Common myeloid progenitor, CD34-positive (primary cell): Measurements from ENCODE around the gene ATG4C.
"Not testable (repeated sequence)": the region's sequence is repeated elsewhere in the genome, so short reads cannot be mapped to it uniquely, and the experiment has no call there.

Source experiments
- CTCF ChIA-PET: fragments of 350-600 bp; sonication (Branson Sonifier 250); formaldehyde crosslinking; loops from one replicate; lab custom pipeline; 2021; ENCODE audit warnings: antibody characterized with exemption; lab: Charles Lee
- POLR2A ChIA-PET: fragments of 350-600 bp; sonication (Branson Sonifier 250); formaldehyde crosslinking; loops from one replicate; lab custom pipeline; 2021; ENCODE audit warnings: antibody characterized with exemption; lab: Charles Lee
- DNase-seq, 3 donors: peaks; one replicate each; pipeline versions ENCODE4 v3.0.0 to v3.0.0-alpha.2; 2013
- H3K27ac ChIP-seq, 2 experiments: 1 replicate in 1 of 2; 2 replicates in 1 of 2; pipeline ENCODE4 v1.7.0; 2013; ENCODE audit warnings: inconsistent platforms in 2 of 2, low read length in 2 of 2, mild to moderate bottlenecking in 2 of 2, low read depth in 1 of 2, moderate library complexity in 1 of 2; ENCODE audit not compliant: severe bottlenecking in 2 of 2, insufficient read depth in 1 of 2, poor library complexity in 1 of 2
- H3K27me3 ChIP-seq, 5 experiments: replicated peaks in 2 of 5; 1 replicate in 3 of 5; 2 replicates in 2 of 5; pipeline versions ENCODE4 v1.6.1 to v1.7.0; 2013; ENCODE audit warnings: low read length in 4 of 5, mild to moderate bottlenecking in 2 of 5, moderate library complexity in 2 of 5, inconsistent platforms in 1 of 5; ENCODE audit not compliant: insufficient read depth in 5 of 5, control insufficient read depth in 4 of 5
- H3K36me3 ChIP-seq, 4 experiments: 1 replicate in 2 of 4; 2 replicates in 2 of 4; pipeline versions ENCODE4 v1.6.1 to v1.7.0; 2013; ENCODE audit warnings: low read length in 3 of 4, control low read depth in 1 of 4, mild to moderate bottlenecking in 1 of 4; ENCODE audit not compliant: control insufficient read depth in 4 of 4, insufficient read depth in 4 of 4
- H3K4me1 ChIP-seq, 4 experiments: 1 replicate in 3 of 4; 2 replicates in 1 of 4; pipeline versions ENCODE4 v1.6.1 to v1.7.1; 2013; ENCODE audit warnings: low read length in 3 of 4, mild to moderate bottlenecking in 3 of 4, control low read depth in 1 of 4, inconsistent platforms in 1 of 4, moderate library complexity in 1 of 4; ENCODE audit not compliant: control insufficient read depth in 4 of 4, insufficient read depth in 4 of 4; ENCODE audit errors: control extremely low read depth in 1 of 4
- H3K4me3 ChIP-seq, 7 experiments: 1 replicate in 4 of 7; 2 replicates in 3 of 7; pipeline versions ENCODE4 v1.5.1 to v1.7.0; 2013; ENCODE audit warnings: mild to moderate bottlenecking in 7 of 7, low read length in 6 of 7, moderate library complexity in 6 of 7, inconsistent platforms in 2 of 7, low read depth in 2 of 7, control low read depth in 1 of 7; ENCODE audit not compliant: insufficient read depth in 4 of 7, control insufficient read depth in 1 of 7; ENCODE audit errors: extremely low read depth in 1 of 7
- H3K9me3 ChIP-seq, 5 experiments: 1 replicate in 4 of 5; 2 replicates in 1 of 5; pipeline versions ENCODE4 v1.6.1 to v1.7.1; 2013; ENCODE audit warnings: low read length in 4 of 5, mild to moderate bottlenecking in 2 of 5, inconsistent platforms in 1 of 5, low read depth in 1 of 5, moderate library complexity in 1 of 5; ENCODE audit not compliant: control insufficient read depth in 4 of 5, insufficient read depth in 2 of 5; ENCODE audit errors: control extremely low read depth in 1 of 5
- WGBS: methylation state at CpG from one replicate; pipeline ENCODE4 v1.1.5; 2013; ENCODE audit not compliant: insufficient coverage; 5-methylcytosine and 5-hydroxymethylcytosine counted together

The ATG4C gene

DNA sequence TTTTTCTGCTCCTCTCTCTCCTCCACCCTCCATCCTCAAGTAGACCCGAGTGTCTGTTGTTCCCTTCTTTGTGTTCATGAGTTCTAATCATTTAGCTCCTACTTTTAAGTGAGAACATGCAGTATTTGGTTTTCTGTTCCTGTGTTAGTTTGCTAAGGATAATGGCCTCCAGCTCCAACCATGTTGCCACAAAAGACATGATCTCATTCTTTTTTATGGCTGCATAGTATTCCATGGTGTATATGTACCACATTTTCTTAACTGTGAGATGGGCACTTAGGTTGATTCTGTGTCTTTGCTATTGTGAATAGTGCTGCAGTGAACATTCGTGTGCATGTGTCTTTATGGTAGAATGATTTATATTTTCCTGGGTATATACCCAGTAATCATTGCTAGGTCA, 43.9 kb downstream of the ATG4C start:
- not testable (repeated sequence) for DNase-seq, H3K4me1 ChIP-seq, H3K27me3 ChIP-seq, H3K9me3 ChIP-seq, H3K27ac ChIP-seq, H3K36me3 ChIP-seq, H3K4me3 ChIP-seq
- POLR2A ChIA-PET, result interaction anchor here (0.6 kb wide), 1 partner anchor 485 kb away, joined by 3 read pairs; no protein-coding TSS in a partner anchor
- CTCF ChIA-PET, result interaction anchor here (1.3 kb wide), 1 partner anchor 11 kb away, joined by 3 read pairs; no protein-coding TSS in a partner anchor
- WGBS, result no CpG with 5 or more reads among the region's 2 CpGs

DNA sequence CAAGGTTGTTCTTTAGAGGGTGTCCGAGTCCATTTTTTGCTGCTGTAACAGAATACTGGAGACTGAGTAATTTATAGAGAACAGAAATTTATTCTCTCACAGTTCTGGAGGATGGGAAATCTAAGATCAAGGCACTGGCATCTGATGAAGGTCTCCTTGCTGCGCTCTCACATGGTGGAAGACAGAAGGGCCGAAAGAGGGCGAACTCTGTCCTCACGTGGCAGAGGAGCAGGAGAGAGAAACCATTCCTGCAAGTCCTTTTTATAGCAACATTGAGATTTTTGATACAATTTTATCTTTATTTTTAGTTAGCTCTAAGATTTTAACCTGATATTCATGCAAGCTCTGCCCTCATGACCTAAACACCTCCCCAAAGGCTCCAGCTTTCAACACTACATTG, 48.3 kb downstream of the ATG4C start:
- Histone ChIP-seq H3K4me3 (no peak overlapping the region), H3K4me1 (no peaks in the 10 kb centered on the region), H3K27me3 (no peaks in the 10 kb centered on the region), H3K27ac (no peak overlapping the region), H3K9me3 (no peaks in the 10 kb centered on the region), H3K36me3 (peaks cover 2 to 8% (median 4%) of the 10 kb centered on the region in 4 experiments)
- CTCF ChIA-PET, result interaction anchor here (2.3 kb wide), 1 partner anchor 9 kb away, joined by 9 read pairs; no protein-coding TSS in a partner anchor
- POLR2A ChIA-PET, result no interaction called here
- WGBS, result no CpG with 5 or more reads among the region's 5 CpGs
- DNase-seq, result no peak

DNA sequence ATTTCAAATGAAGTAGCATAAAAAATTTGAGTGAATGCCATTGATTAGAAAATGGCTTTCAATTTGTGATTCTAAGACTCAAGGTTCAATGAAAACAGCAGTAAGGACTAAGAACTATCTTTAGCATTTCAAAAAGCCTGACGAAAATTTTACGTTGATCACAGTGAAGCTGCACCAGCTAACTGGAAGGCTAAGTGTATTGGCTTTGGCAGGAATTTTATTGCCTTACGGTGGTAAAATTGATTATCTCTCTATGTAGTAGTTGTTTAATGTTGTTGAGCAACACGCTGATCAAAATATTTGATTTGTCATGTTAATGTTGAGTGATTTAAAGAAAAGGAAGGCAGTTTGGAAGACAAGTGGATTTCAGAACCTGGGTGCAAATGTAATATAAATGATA, 49.6 kb downstream of the ATG4C start:
- no peak overlapping the region for H3K27ac ChIP-seq
- peaks cover 2 to 9% (median 6%) of the 10 kb centered on the region in 4 experiments for H3K36me3 ChIP-seq
- WGBS, result 100% methylated on average over 4 of the region's 4 CpGs
- no peaks in the 10 kb centered on the region for H3K9me3 ChIP-seq
- no peaks in the 10 kb centered on the region for H3K4me1 ChIP-seq
- CTCF ChIA-PET, result interaction anchor here (0.5 to 2.3 kb wide), 2 partner anchors 8 to 328 kb away, joined by 3 to 9 read pairs; no protein-coding TSS in a partner anchor
- no peak for DNase-seq
- H3K27me3 ChIP-seq, result no peaks in the 10 kb centered on the region
- POLR2A ChIA-PET, result no interaction called here
- H3K4me3 ChIP-seq, result no peak overlapping the region

DNA sequence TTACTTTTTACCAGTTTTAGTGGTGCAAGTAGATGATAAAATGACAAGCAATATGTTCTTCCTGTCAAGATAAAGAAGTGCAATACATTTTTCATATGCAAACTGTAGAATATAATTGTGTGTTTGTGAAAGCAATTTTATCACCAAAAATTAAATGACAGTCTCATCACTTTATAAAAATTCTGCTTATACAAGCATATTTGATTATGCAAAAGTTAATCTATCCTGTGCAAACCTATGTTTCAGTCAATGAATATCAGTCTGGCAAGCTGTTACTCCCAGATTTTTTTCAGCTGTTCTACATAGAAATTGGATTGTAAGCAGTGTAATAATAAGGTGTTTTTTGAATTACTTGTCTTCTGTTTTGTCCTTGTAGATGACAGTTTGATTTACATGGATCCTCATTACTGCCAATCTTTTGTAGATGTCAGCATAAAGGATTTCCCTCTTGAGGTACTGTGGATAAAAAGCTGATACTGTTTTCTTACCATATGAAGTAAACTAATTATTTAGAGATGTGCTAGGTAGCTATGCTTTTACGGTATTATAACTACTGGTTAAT, 50.5 kb downstream of the ATG4C start:
- Histone ChIP-seq H3K4me3 (no peak overlapping the region), H3K27ac (no peak overlapping the region), H3K27me3 (no peaks in the 10 kb centered on the region), H3K9me3 (no peaks in the 10 kb centered on the region), H3K36me3 (peaks cover under 1 to 9% (median 6%) of the 10 kb centered on the region in 4 experiments), H3K4me1 (no peaks in the 10 kb centered on the region)
- peak in 1 of 3 donors; percentile 3 for DNase-seq
- no CpG with 5 or more reads among the region's 1 CpG for WGBS
- ChIA-PET CTCF (no interaction called here), POLR2A (no interaction called here)

- POLR2A ChIA-PET, result no interaction called here
- CTCF ChIA-PET, result no interaction called here
Measured at GRCh38 chr1:62836856-62837540, 53.1 kb downstream of the ATG4C start.

DNA sequence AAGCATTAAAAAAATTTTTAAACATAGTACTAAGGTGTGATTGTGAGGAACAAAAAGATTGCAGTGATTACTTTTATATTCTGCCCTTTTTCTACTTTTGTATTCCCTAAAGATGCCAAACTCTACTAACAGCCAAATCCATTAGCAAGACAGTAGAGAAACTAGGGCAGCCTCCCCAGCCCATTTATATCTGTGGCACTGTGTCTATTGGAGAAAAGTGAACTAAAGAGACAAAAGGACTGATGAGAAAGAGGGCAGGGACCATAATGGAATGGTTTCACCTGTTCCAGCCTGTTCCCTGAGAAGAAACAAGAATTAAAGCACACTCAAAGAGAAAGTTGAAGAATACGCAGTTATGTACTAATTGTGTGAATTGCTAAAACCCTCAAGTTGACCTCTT, 56.6 kb downstream of the ATG4C start:
- ChIA-PET POLR2A (interaction anchor here (0.7 kb wide), 1 partner anchor 40 kb away, joined by 3 read pairs; no protein-coding TSS in a partner anchor), CTCF (interaction anchor here (1.3 to 1.9 kb wide), 2 partner anchors 8 to 9 kb away, joined by 4 to 9 read pairs; no protein-coding TSS in a partner anchor)
- Histone ChIP-seq H3K36me3 (peaks cover 0 to 9% (median 3%) of the 10 kb centered on the region in 4 experiments), H3K4me3 (no peak overlapping the region), H3K27ac (no peak overlapping the region), H3K27me3 (no peaks in the 10 kb centered on the region), H3K4me1 (no peaks in the 10 kb centered on the region), H3K9me3 (no peaks in the 10 kb centered on the region)
- WGBS, result no CpG with 5 or more reads among the region's 1 CpG
- DNase-seq, result no peak

More at GRCh38 chr1:62836856-62837540, 53.1 kb downstream of the ATG4C start:
- H3K4me3 ChIP-seq, result no peak overlapping the region
- H3K9me3 ChIP-seq, result no peaks in the 10 kb centered on the region
- no peaks in the 10 kb centered on the region for H3K27me3 ChIP-seq
- H3K4me1 ChIP-seq, result no peaks in the 10 kb centered on the region
- H3K27ac ChIP-seq, result no peak overlapping the region
- no peak for DNase-seq
- H3K36me3 ChIP-seq, result peaks cover 0 to 9% (median 6%) of the 10 kb centered on the region in 4 experiments
